Prostate gland (tissue), 2 donors: ENCODE data around the gene PRB2.
"Not testable (repeated sequence)": the region's sequence is repeated elsewhere in the genome, so short reads cannot be mapped to it uniquely, and the experiment has no call there.

Experiments used
- POLR2AphosphoS5 ChIP-seq: sonication (generic); formaldehyde crosslinking; IDR thresholded peaks from one replicate; pipeline ENCODE4 v1.6.1; 2017; ENCODE audit warnings: antibody characterized with exemption
- TF ChIP-seq, protein P1 (sequence below), 4 experiments: fragments of 200-600 bp in 2 of 4; fragments of 450-650 bp in 2 of 4; sonication (generic) in 2 of 4; IDR thresholded peaks; 1 replicate in 3 of 4; 2 replicates in 1 of 4; pipeline ENCODE4 v1.5.1; 2016 to 2019; ENCODE audit warnings: antibody characterized with exemption in 4 of 4, mild to moderate bottlenecking in 2 of 4, moderate library complexity in 2 of 4

- TF ChIP-seq, protein P1, sequence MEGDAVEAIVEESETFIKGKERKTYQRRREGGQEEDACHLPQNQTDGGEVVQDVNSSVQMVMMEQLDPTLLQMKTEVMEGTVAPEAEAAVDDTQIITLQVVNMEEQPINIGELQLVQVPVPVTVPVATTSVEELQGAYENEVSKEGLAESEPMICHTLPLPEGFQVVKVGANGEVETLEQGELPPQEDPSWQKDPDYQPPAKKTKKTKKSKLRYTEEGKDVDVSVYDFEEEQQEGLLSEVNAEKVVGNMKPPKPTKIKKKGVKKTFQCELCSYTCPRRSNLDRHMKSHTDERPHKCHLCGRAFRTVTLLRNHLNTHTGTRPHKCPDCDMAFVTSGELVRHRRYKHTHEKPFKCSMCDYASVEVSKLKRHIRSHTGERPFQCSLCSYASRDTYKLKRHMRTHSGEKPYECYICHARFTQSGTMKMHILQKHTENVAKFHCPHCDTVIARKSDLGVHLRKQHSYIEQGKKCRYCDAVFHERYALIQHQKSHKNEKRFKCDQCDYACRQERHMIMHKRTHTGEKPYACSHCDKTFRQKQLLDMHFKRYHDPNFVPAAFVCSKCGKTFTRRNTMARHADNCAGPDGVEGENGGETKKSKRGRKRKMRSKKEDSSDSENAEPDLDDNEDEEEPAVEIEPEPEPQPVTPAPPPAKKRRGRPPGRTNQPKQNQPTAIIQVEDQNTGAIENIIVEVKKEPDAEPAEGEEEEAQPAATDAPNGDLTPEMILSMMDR (IDR thresholded peaks at IDR 0.05), result not testable (repeated sequence)
- TF ChIP-seq POLR2AphosphoS5, result not testable (repeated sequence)
Measured at GRCh38 chr12:11395467-11395866, at the start of gene PRB2.
